ENCODE measurements around the gene SDK1. TPM values are rescaled to one million over a fixed set of nuclear protein-coding genes. Genes with fewer than 3 reads are reported as not detected.

The SDK1 gene
- polyA plus RNA-seq, 2 of the 4 experiments (the other 2 are of a cell fraction), result 0.12 to 0.28 TPM

GRCh38 chr7:4083513-4083912, 782.5 kb downstream of the SDK1 start (continued):
- TF ChIP-seq HMGXB4 (CRISPR knock-in tag; IDR thresholded peaks at IDR 0.05; ENCODE audit: borderline replicate concordance) (no peak), RAD21 (conservative IDR thresholded peaks at IDR 0.05 in 1 of 2, IDR thresholded peaks at IDR 0.05 in 1 of 2) (no peak), MAZ (IDR thresholded peaks at IDR 0.05; ENCODE audit: borderline replicate concordance, low read depth, low read length) (no peak), NPAS2 (CRISPR knock-in tag; IDR thresholded peaks at IDR 0.05; ENCODE audit: borderline replicate concordance) (no peak), HOXB5 (CRISPR knock-in tag; IDR thresholded peaks at IDR 0.05) (no peak), ZFP36 (IDR thresholded peaks at IDR 0.05; ENCODE audit: borderline replicate concordance, partially characterized antibody) (no peak), HES2 (IDR thresholded peaks at IDR 0.05) (no peak), RARB (CRISPR knock-in tag; IDR thresholded peaks at IDR 0.05) (no peak), FOXS1 (CRISPR knock-in tag; IDR thresholded peaks at IDR 0.05) (no peak), POLR2A (IDR thresholded peaks at IDR 0.05; ENCODE audit: low read length) (no peak), EHF (CRISPR knock-in tag; IDR thresholded peaks at IDR 0.05) (no peak)

DNA sequence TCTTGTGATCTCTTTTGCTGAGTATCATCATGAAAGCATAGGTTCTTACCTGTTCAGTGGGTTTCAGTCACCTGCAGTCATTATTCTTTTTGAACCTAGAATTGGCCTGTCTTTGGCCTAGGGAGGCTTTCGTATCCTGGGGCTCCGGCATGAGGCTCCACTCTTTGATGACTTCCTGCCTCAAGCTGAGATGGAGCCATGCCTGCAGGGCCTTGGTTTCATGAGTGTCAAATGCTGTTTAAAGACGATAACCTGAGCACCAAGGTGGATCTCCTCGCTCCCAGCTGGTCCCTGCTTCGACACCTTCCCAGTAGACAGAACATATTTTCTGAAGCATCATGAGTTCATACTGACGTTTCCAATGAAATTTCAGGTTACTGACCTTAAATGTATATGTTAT, 783.2 kb downstream of the SDK1 start:
- ChIA-PET CTCF (interaction anchor here (1.0 kb wide), 1 partner anchor 19 kb away, joined by 5 read pairs; no protein-coding TSS in a partner anchor), POLR2A (no interaction called here)
- no peak overlapping the region for H3K4me3 ChIP-seq
- FAIRE-seq, result no peak
- no peaks in the 10 kb centered on the region for H3K4me1 ChIP-seq
- H3K4me2 ChIP-seq, result no peak overlapping the region
- H3K9me3 ChIP-seq, result no peaks in the 10 kb centered on the region
- H3K27ac ChIP-seq, result no peak overlapping the region
- 26% methylated on average over 6 of the region's 6 CpGs for WGBS (ENCODE audit: missing lambda C conversion rate)
- DNase-seq (ENCODE audit: low read depth in 1 of 2, low spot score in 1 of 2), result no peak
- ATAC-seq, result no peak
- TF ChIP-seq EP300 (IDR thresholded peaks at IDR 0.05) (no peak), NFE2L2 (conservative IDR thresholded peaks at IDR 0.05; ENCODE audit: low read length) (no peak), CHD4 (IDR thresholded peaks at IDR 0.05; ENCODE audit: borderline replicate concordance) (no peak), HOXA7 (CRISPR knock-in tag; IDR thresholded peaks at IDR 0.05) (no peak), JUNB (IDR thresholded peaks at IDR 0.05) (no peak), ZC3H11A (IDR thresholded peaks at IDR 0.05) (no peak), EHF (CRISPR knock-in tag; IDR thresholded peaks at IDR 0.05) (no peak), RNF2 (IDR thresholded peaks at IDR 0.05; ENCODE audit: borderline replicate concordance, low read depth) (no peak), CBX8 (IDR thresholded peaks at IDR 0.05) (no peak)
- TF ChIP-seq, protein P1, sequence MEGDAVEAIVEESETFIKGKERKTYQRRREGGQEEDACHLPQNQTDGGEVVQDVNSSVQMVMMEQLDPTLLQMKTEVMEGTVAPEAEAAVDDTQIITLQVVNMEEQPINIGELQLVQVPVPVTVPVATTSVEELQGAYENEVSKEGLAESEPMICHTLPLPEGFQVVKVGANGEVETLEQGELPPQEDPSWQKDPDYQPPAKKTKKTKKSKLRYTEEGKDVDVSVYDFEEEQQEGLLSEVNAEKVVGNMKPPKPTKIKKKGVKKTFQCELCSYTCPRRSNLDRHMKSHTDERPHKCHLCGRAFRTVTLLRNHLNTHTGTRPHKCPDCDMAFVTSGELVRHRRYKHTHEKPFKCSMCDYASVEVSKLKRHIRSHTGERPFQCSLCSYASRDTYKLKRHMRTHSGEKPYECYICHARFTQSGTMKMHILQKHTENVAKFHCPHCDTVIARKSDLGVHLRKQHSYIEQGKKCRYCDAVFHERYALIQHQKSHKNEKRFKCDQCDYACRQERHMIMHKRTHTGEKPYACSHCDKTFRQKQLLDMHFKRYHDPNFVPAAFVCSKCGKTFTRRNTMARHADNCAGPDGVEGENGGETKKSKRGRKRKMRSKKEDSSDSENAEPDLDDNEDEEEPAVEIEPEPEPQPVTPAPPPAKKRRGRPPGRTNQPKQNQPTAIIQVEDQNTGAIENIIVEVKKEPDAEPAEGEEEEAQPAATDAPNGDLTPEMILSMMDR (IDR thresholded peaks at IDR 0.05), result no peak

DNA sequence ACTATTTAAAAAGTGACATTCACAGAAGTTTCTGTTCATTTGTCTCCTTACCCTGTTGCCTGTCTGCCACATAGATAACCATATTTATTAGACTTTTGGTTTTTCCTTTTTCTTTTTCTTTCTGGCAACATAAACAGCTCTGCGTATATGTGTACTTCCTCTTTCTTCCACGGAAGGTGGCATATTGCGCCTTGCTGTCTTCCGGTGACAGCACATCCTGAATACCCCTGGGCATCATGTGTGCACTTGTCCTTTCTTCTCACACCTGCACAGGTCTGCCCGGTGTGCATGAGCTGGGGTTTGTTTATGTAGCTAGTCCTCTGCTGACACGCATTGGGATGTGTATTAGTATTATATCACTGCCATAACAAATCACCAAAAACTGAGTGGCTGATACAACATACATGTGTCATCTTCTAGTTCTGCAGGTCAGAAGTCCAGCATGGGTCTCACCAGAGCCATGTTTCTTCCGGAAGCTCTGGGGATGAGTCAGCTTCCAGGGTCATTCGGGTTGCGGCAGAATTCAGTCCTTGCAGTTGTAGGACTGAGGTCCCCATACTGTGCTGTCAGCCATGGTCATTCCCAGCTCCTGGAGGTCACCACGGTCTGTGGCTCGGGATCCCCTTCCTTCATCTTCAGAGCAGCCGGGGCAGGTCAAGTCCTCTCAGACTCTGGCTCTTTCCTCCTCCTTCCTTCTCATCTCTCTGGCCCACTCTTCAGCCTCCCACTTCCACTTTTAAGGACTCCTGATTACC, 785.1 kb downstream of the SDK1 start:
- Histone ChIP-seq H3K9me3 (peaks cover 7% of the 10 kb centered on the region; the same call in 2 of the 3 replicates), H3K4me3 (no peak overlapping the region), H3K4me2 (no peak overlapping the region), H3K4me1 (no peaks in the 10 kb centered on the region), H3K27ac (no peak overlapping the region)
- no peak for FAIRE-seq
- ATAC-seq, result no peak
- CTCF ChIA-PET, result no interaction called here
- no peak for DNase-seq (ENCODE audit: low read depth in 1 of 2, low spot score in 1 of 2)
- TF ChIP-seq HMGXB4 (CRISPR knock-in tag; IDR thresholded peaks at IDR 0.05; ENCODE audit: borderline replicate concordance), result no peak
- TF ChIP-seq CBX2 (IDR thresholded peaks at IDR 0.05; ENCODE audit: borderline replicate concordance, low read depth), result no peak
- TF ChIP-seq ZFP36 (IDR thresholded peaks at IDR 0.05; ENCODE audit: borderline replicate concordance, partially characterized antibody), result no peak
- no peak for TF ChIP-seq EHF (CRISPR knock-in tag; IDR thresholded peaks at IDR 0.05)
- no peak for TF ChIP-seq E2F6 (IDR thresholded peaks at IDR 0.05; ENCODE audit: borderline replicate concordance, low read depth)
- no peak for TF ChIP-seq RAD21 (conservative IDR thresholded peaks at IDR 0.05 in 1 of 2, IDR thresholded peaks at IDR 0.05 in 1 of 2)
- POLR2A ChIA-PET, result no interaction called here
- WGBS (ENCODE audit: missing lambda C conversion rate), result 50% methylated on average over 9 of the region's 12 CpGs

Data from A549 (cell line).